Tongue (tissue), 2 donors: ENCODE results near the gene TANC1. TPM values are rescaled to one million over a fixed set of nuclear protein-coding genes. Genes with fewer than 3 reads are reported as not detected.
"Not testable (repeated sequence)": the region's sequence is repeated elsewhere in the genome, so short reads cannot be mapped to it uniquely, and the experiment has no call there.

Experiments
- DNase-seq: peaks from one replicate; pipeline ENCODE4 v3.0.0-alpha.2; 2015
- total RNA-seq: library from RNA; depleted of rRNA; stranded (reverse); fragments of >200 nt; gene quantifications from one replicate; pipeline ENCODE4 v1.2.3, GENCODE V29; 2014

TANC1 gene
- total RNA-seq, 1 donor from 2014 or later = 53.3 TPM

DNA sequence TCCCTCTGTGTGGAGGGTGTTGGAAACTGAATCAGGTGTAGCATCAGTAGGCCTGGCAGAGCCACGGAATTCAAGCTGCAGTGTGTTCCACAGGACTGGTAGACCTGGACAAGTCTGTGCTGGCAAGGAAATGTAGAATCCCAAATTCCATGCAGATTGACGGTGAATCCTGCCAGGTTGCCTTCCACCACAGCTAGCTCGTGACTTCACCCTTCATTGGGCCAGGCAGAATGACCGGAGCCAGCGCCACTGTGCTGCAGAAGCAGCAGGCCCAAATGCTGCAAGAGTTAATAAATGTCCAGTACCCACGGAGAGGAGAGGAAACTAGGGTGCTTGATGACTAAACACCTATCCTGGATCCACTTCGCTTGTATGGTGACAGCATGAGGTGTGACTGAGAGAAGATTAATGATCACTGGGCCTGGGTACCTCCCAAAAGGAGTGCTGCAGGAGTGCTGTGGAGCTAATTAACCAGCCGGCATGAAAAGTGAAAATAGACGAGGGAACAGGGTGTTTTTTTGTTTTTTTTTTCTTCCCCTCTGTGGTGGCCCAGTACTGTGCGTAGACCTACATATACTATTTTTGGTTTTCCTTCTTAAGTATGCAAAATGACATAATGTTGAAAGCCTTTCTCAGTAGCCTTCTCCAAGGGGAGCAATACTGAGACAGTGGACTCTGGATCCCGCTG is 122.2 kb downstream of the TANC1 start:
- DNase-seq = no peak

DNA sequence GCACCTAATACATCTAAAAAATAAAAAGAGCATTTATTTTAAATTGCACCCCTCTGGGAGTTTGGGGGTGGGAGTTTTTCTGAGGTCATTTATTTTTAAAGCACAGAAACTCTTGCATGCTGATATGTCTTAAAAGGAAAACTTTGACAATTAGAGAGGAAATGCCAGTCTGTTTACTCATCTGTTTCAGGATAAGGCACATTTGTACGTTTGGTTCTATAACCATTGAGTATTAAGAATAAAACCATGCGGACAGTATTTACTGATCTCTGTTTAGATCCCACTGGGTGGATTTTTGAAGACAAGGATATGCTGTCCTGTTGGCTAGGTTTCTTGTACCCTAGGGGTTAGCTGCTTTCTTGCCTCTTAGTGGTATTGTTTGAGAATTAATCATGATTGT is 122.9 kb downstream of the TANC1 start:
- no peak for DNase-seq

DNA sequence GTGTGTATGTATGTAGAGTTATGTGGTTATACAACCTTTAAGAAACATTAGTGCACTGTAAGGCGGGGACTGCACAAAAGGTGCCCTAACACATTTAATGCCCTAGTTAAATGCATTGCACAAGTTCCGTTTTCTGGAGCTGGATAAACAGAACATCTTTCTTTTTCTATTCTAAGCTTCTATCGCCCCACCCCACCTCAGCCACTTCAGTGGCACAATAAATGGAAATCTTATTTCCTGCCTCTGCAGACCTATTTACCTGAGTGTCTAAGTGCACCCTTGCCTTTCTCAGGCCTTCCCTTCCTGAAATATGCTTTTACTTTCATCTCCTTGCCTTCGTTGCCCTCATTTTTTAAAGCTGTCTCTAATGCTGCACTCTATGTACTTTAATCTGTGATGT is 123.5 kb downstream of the TANC1 start:
- DNase-seq = no peak

DNA sequence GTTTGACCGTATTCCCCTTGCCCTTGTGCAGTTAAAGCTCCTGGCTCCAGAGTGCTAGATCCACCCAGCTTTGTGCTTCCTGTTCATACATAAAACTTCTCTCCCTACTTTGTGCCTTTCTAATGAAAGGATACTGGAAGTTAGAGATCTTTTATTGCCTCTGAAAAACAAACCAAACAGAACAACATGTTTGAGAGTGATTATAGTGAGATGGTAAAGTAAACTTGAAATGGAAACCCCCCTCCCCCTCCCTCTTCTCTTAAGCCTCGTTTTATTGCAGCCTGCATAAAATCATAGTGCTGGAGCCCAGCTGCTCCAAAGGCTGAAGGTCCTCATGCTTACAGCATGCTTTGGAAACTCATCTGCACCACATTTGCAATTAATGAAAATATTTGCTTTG is 125.1 kb downstream of the TANC1 start:
- DNase-seq = peak; percentile 77

GRCh38 chr2:159094173-159094737 is 125.8 kb downstream of the TANC1 start:
- no peak for DNase-seq

GRCh38 chr2:159095813-159096212 is 127.4 kb downstream of the TANC1 start:
- no peak for DNase-seq

DNA sequence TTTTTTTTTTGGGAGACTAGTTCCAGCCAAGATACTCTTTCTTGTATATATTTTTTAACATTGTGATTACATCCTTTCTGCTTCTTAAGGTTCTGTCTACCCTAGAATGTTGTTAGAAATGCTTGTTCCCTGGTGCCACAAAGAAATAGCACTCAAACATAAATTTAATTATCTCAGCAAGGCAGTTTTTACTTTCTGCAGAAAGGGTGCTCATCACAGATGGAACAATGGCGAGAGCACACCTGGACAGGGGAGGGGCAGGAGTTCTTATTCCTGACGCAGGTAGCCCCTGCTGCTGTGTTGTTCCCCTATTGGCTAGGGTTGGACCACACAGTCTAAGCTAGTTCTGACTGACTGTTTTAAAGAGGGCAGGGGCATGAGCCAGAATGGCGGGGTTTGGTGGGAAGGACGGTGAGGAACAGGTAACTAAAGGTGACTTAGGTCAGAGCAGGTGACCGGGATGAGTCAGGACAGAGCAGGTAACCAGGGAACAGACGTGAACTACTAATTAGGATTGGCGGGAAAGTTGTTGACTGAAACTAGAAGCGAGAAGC is 127.9 kb downstream of the TANC1 start:
- not testable (repeated sequence) for DNase-seq

DNA sequence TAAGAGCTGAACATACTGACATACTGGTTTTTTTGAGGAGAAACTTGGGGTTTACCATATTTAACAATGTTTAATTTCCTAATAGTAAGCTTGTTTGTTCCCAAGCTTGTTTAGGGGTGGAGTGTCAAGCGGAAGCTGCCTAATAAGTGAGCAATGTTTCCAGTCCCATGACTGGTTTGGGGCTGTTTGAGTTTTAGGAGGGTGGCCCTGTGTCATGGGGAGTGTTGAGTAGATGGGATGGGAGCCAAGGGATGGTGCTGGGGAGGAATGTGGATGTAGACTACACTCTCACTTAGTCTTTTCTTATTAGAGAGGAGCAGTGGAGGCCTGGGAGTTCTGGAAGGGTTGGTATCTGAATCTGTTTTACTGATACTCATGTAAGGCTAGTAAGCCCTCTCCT is 128.5 kb downstream of the TANC1 start:
- no peak for DNase-seq

DNA sequence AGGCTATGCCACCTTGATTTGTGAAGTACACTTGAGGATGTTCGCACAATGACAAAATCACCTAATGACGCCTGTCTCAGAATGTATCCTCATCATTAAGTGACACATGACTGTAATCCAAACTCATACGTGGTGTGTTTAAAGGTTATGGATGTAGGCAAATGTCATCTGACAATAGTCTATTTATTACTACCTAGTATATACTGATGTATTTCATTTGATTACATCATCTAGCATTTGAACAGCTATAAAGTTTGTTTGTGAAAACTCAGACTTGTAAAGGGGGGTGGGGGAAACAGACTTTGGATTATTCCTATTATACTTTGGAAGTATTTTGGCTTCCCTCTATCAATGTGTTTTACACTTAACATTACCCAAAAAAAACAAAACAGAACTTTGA is 129.9 kb downstream of the TANC1 start:
- no peak for DNase-seq

GRCh38 chr2:159098921-159099411 is 130.5 kb downstream of the TANC1 start:
- DNase-seq = no peak

- DNase-seq = no peak
Measured at GRCh38 chr2:159101755-159102489, 133.5 kb downstream of the TANC1 start.

GRCh38 chr2:159103411-159103810 is 135.0 kb downstream of the TANC1 start:
- no peak for DNase-seq

DNA sequence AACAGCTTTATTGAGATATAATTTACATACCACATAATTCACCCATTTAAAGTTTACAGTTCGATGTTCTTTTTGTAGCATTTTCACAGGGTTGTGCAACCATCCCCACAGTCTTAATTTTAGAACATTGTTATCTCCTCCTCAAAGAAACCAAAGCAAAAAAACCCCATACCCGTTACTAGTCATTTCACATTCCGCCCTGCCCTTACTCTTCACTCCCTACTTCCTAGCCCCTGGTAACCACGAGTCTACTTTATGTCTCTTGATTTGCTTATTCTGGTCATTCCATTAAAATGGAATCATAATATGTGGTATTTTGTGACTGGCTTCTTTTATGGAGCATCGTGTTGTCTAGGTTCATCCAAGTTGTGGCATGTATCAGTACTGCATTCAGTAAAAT is 137.7 kb downstream of the TANC1 start:
- DNase-seq = no peak

DNA sequence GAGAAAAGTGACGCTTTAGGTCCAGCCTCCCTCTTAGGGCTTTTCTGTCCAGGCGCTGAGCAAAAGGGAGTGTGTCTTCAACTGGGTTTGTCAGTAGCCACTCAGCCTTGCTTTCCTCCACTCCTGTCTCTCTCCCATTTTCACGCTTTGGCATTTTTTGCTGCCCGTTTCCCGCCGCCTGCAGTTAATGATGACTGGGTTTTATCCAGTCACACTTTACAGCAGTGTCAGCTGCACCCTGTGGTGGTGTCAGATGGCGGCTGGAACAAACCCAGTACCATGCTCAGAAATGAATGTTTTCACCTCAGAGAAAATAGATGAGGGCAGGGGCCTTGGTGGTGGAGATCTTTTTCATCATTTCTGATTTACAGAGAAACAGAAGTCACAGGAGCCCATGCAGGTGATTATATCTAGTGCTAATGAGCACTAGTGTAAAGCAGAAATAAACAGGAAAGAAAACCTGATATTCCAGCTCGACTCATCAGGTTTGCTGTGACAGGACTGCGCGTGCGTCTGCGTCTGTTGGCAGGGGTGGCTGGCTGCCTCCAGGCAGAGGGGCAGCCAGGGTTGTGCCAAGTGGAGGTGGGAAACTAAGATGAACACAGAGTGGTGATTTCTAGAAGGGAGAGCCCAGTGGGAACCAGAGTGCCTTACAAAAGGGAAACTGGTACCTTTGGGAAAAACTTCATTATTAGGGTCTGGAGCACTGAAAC is 139.9 kb downstream of the TANC1 start:
- DNase-seq = peak; percentile 77

DNA sequence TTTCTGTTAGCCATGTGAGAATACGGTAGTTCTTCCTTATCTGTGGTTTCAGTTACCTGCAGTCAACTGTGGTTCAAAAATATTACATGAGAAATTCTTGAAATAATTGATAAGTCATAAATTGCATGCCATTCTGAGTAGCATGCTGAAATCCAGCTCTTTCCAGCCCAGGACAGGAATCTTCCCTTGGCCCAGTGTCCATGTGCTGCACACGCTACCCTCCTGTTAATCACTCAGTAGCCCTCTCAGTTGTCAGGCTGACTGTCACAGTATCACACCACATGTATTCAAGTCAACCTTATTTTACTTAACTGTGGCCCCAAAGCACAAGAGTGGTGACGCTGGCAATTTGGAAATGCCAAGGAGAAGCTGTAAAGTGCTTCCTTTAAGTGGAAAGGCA is 141.1 kb downstream of the TANC1 start:
- DNase-seq = no peak

- DNase-seq = no peak
Measured at GRCh38 chr2:159110784-159111183, 142.3 kb downstream of the TANC1 start.

GRCh38 chr2:159111346-159111927 is 143.0 kb downstream of the TANC1 start:
- no peak for DNase-seq

DNA sequence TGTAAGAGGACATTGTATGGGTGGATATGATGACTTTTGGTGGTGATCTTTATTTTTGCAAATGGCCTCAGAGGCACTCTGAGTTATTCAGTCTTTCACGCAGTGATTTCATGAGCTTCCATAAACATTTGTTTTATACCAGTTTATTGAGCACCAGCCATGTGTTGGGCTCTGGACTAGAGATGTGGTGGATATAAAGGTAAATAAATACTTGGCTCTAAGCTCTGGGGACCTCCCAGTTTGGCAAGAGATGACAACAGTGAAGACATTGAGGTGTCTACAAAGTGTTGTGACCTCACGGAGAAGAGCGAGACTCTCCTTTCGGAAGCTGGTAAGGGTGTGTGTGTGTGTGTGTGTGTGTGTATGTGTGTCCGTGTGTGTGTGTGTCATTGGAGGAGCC is 146.4 kb downstream of the TANC1 start:
- no peak for DNase-seq

- no peak for DNase-seq
Measured at GRCh38 chr2:159116922-159117321, 148.5 kb downstream of the TANC1 start.

GRCh38 chr2:159117658-159118057 is 149.2 kb downstream of the TANC1 start:
- DNase-seq = no peak

DNA sequence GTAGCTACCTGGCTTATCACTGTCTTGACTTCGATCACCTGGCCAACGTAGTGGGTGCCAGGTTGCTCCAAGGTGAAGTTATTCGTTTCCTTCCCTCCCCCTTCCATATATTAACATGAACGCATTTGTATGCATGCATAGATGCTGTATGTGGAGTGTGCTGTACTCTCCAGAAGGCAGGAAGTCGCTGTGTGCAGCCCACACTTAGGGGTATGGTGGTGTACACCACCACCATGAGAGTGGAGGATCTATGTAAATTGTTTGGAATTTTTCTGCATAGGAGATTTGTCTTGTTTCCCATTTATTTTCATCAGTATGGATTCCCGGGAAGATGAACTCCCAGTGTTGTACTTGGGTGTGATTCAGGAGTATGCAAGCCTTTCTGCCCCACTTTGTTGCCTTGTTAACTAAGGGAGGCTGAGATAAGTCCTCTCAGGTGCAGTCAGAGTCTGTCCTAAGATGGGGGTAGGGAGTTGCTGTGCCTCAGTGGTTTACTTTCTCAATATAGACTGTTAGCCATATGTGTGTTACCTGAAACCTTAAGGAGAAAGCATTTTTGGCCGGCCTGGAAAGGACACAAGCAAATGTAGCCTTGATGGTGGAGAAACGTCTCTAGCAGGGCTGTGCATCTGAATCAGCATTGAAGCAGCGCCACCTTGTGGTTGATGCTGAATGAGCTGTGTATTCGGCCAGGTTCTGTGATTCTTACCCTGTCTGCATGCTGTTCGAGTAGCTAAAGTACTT is 149.8 kb downstream of the TANC1 start:
- peak; percentile 95 for DNase-seq
